Measurements from ENCODE around the gene ZFP36L2.

The ZFP36L2 gene

GRCh38 chr2:43215673-43216255, 10.6 kb downstream of the ZFP36L2 start:
- no peak for TF ChIP-seq CTCF (IDR thresholded peaks at IDR 0.05; ENCODE audit: low read depth, low read length)
- no peak overlapping the region for H3K4me3 ChIP-seq (ENCODE audit: low read depth, low read length)
- in situ Hi-C loops (cut with HindIII; ENCODE audit: low sequenced_read_pairs) = no loop called here
- DNase-seq (ENCODE audit: low read depth, low spot score) = no peak

- in situ Hi-C loops (cut with HindIII; ENCODE audit: low sequenced_read_pairs) = no loop called here
- no peak for TF ChIP-seq CTCF (IDR thresholded peaks at IDR 0.05; ENCODE audit: low read depth, low read length)
- no peak overlapping the region for H3K4me3 ChIP-seq (ENCODE audit: low read depth, low read length)
- no peak for DNase-seq (ENCODE audit: low read depth, low spot score)
These were observed 12.2 kb downstream of the ZFP36L2 start for GRCh38 chr2:43214253-43214652.

- no peak for DNase-seq (ENCODE audit: low read depth, low spot score)
- no peak overlapping the region for H3K4me3 ChIP-seq (ENCODE audit: low read depth, low read length)
- in situ Hi-C loops (cut with HindIII; ENCODE audit: low sequenced_read_pairs) = no loop called here
- TF ChIP-seq CTCF (IDR thresholded peaks at IDR 0.05; ENCODE audit: low read depth, low read length) = no peak
These were observed 13.5 kb downstream of the ZFP36L2 start for GRCh38 chr2:43212931-43213330.

GRCh38 chr2:43212216-43212835, 14.1 kb downstream of the ZFP36L2 start:
- DNase-seq (ENCODE audit: low read depth, low spot score) = no peak

GRCh38 chr2:43210467-43211303, 15.7 kb downstream of the ZFP36L2 start:
- no peak for TF ChIP-seq CTCF (IDR thresholded peaks at IDR 0.05; ENCODE audit: low read depth, low read length)
- peak; percentile 66 for DNase-seq (ENCODE audit: low read depth, low spot score)
- no peak overlapping the region for H3K4me3 ChIP-seq (ENCODE audit: low read depth, low read length)
- in situ Hi-C loops (cut with HindIII; ENCODE audit: low sequenced_read_pairs) = no loop called here

More at GRCh38 chr2:43212216-43212835, 14.1 kb downstream of the ZFP36L2 start:
- no peak overlapping the region for H3K4me3 ChIP-seq (ENCODE audit: low read depth, low read length)
- no peak for TF ChIP-seq CTCF (IDR thresholded peaks at IDR 0.05; ENCODE audit: low read depth, low read length)
- in situ Hi-C loops (cut with HindIII; ENCODE audit: low sequenced_read_pairs) = no loop called here

GRCh38 chr2:43210125-43210466, 16.3 kb downstream of the ZFP36L2 start:
- no peak for DNase-seq (ENCODE audit: low read depth, low spot score)
- in situ Hi-C loops (cut with HindIII; ENCODE audit: low sequenced_read_pairs) = no loop called here
- no peak for TF ChIP-seq CTCF (IDR thresholded peaks at IDR 0.05; ENCODE audit: low read depth, low read length)
- H3K4me3 ChIP-seq (ENCODE audit: low read depth, low read length) = no peak overlapping the region
